Progenitor cell of endocrine pancreas (in vitro differentiated cells): ENCODE data around the gene GP1BB. TPM values are rescaled to one million over a fixed set of nuclear protein-coding genes. Genes with fewer than 3 reads are reported as not detected.

Experiments
- DNase-seq: peaks from one replicate; pipeline ENCODE4 v3.0.0; 2021; ENCODE audit warnings: low spot score; ENCODE audit not compliant: unreplicated experiment
- H3K27ac Mint-ChIP-seq: 2 replicates; pipeline ENCODE4 v1.8.0; 2021; ENCODE audit warnings: mild to moderate bottlenecking, moderate library complexity, mixed read lengths
- H3K27me3 Mint-ChIP-seq: 2 replicates; pipeline ENCODE4 v1.8.0; 2021; ENCODE audit warnings: mixed read lengths
- H3K36me3 Mint-ChIP-seq: 2 replicates; pipeline ENCODE4 v1.8.0; 2022; ENCODE audit warnings: mixed read lengths; ENCODE audit not compliant: insufficient read depth
- H3K4me1 Mint-ChIP-seq: 2 replicates; pipeline ENCODE4 v1.8.0; 2021; ENCODE audit warnings: low read depth, mixed read lengths
- H3K4me3 Mint-ChIP-seq: 2 replicates; pipeline ENCODE4 v1.8.0; 2021; ENCODE audit warnings: low read depth, mild to moderate bottlenecking, moderate library complexity, mixed read lengths
- H3K9me3 Mint-ChIP-seq: 2 replicates; pipeline ENCODE4 v1.8.0; 2021; ENCODE audit warnings: low read depth, mixed read lengths
- CTCF ChIP-seq: fragments of 200-600 bp; sonication (generic); IDR thresholded peaks from one replicate; pipeline ENCODE4 v1.5.0; 2021; ENCODE audit warnings: antibody characterized with exemption, mild to moderate bottlenecking; ENCODE audit not compliant: unreplicated experiment
- total RNA-seq: library from RNA; stranded (reverse); gene quantifications from 2 replicates; pipeline ENCODE4 v1.2.1, GENCODE V29; 2021

Gene GP1BB
- total RNA-seq, 1 donor from 2014 or later = 7.7 TPM

- Mint-ChIP-seq H3K9me3 (no peaks in the 10 kb centered on the region), H3K4me3 (peak within 1 kb of the TSS; percentile 79), H3K27ac (no peak within 1 kb of the TSS), H3K4me1 (peaks cover 4% of the 10 kb centered on the region), H3K27me3 (peaks cover 37% of the 10 kb centered on the region), H3K36me3 (no peaks in the 10 kb centered on the region)
- DNase-seq = no peak
- TF ChIP-seq CTCF = no peak
These were observed 8.8 kb upstream of the GP1BB start, which contains the start of gene SEPTIN5 for GRCh38 chr22:19714312-19715187. Gene SEPTIN5, plus strand, starts transcription at chr22:19714503. Its CDS starts 86 bp downstream, at chr22:19714589.

- Mint-ChIP-seq H3K36me3 (peaks cover 6% of the 10 kb centered on the region), H3K27me3 (peaks cover 40% of the 10 kb centered on the region), H3K9me3 (no peaks in the 10 kb centered on the region), H3K4me3 (peak overlapping the region; percentile 61), H3K4me1 (peaks cover 4% of the 10 kb centered on the region), H3K27ac (no peak overlapping the region)
- no peak for DNase-seq
- TF ChIP-seq CTCF = no peak
These were observed 8.0 kb upstream of the GP1BB start for GRCh38 chr22:19715188-19715930.

- H3K4me3 Mint-ChIP-seq = peak overlapping the region; percentile 31
These were observed 7.1 kb upstream of the GP1BB start for GRCh38 chr22:19716041-19716828.

GRCh38 chr22:19716829-19717105 lies 6.6 kb upstream of the GP1BB start:
- peaks cover 4% of the 10 kb centered on the region for H3K4me1 Mint-ChIP-seq
- peaks cover 9% of the 10 kb centered on the region for H3K36me3 Mint-ChIP-seq
- peaks cover 48% of the 10 kb centered on the region for H3K27me3 Mint-ChIP-seq
- H3K4me3 Mint-ChIP-seq = no peak overlapping the region
- H3K27ac Mint-ChIP-seq = no peak overlapping the region
- no peak for DNase-seq
- TF ChIP-seq CTCF = no peak
- H3K9me3 Mint-ChIP-seq = no peaks in the 10 kb centered on the region

More at GRCh38 chr22:19716041-19716828, 7.1 kb upstream of the GP1BB start:
- peaks cover 45% of the 10 kb centered on the region for H3K27me3 Mint-ChIP-seq
- H3K9me3 Mint-ChIP-seq = no peaks in the 10 kb centered on the region
- peaks cover 4% of the 10 kb centered on the region for H3K4me1 Mint-ChIP-seq
- TF ChIP-seq CTCF = no peak
- H3K36me3 Mint-ChIP-seq = peaks cover 9% of the 10 kb centered on the region
- no peak for DNase-seq
- no peak overlapping the region for H3K27ac Mint-ChIP-seq

GRCh38 chr22:19717181-19717580 lies 6.2 kb upstream of the GP1BB start:
- Mint-ChIP-seq H3K9me3 (no peaks in the 10 kb centered on the region), H3K36me3 (peaks cover 9% of the 10 kb centered on the region), H3K4me3 (no peak overlapping the region), H3K4me1 (peaks cover 4% of the 10 kb centered on the region), H3K27ac (no peak overlapping the region), H3K27me3 (peaks cover 45% of the 10 kb centered on the region)
- DNase-seq = no peak
- TF ChIP-seq CTCF = no peak
